Measurements from ENCODE around the gene SH3TC1.

SH3TC1 gene

GRCh38 chr4:8244001-8244757 is 45.1 kb downstream of the SH3TC1 start:
- DNase-seq (ENCODE audit: low read depth), result no peak

GRCh38 chr4:8244931-8245460 is 45.9 kb downstream of the SH3TC1 start:
- no peak for DNase-seq (ENCODE audit: low read depth)

- no peak for DNase-seq (ENCODE audit: low read depth)
Measured at GRCh38 chr4:8245884-8246833, 47.1 kb downstream of the SH3TC1 start.

- DNase-seq (ENCODE audit: low read depth), result no peak
Measured at GRCh38 chr4:8247047-8247930, 48.2 kb downstream of the SH3TC1 start.

- DNase-seq (ENCODE audit: low read depth), result no peak
Measured at GRCh38 chr4:8248091-8248490, 49.0 kb downstream of the SH3TC1 start.

- DNase-seq (ENCODE audit: low read depth), result no peak
Measured at GRCh38 chr4:8250227-8250626, 51.1 kb downstream of the SH3TC1 start.

- no peak for DNase-seq (ENCODE audit: low read depth)
Measured at GRCh38 chr4:8250637-8251036, 51.5 kb downstream of the SH3TC1 start.

- no peak for DNase-seq (ENCODE audit: low read depth)
Measured at GRCh38 chr4:8251110-8251883, 52.2 kb downstream of the SH3TC1 start.

GRCh38 chr4:8252301-8253173 is 53.4 kb downstream of the SH3TC1 start:
- DNase-seq (ENCODE audit: low read depth), result no peak

- no peak for DNase-seq (ENCODE audit: low read depth)
Measured at GRCh38 chr4:8254076-8254475, 55.0 kb downstream of the SH3TC1 start.

- DNase-seq (ENCODE audit: low read depth), result no peak
Measured at GRCh38 chr4:8255698-8256441, 56.8 kb downstream of the SH3TC1 start.

GRCh38 chr4:8257854-8258253 is 58.8 kb downstream of the SH3TC1 start:
- DNase-seq (ENCODE audit: low read depth), result no peak

- DNase-seq (ENCODE audit: low read depth), result no peak
Measured at GRCh38 chr4:8258552-8259212, 59.6 kb downstream of the SH3TC1 start.

- no peak for DNase-seq (ENCODE audit: low read depth)
Measured at GRCh38 chr4:8259743-8260430, 60.8 kb downstream of the SH3TC1 start.

- no peak for DNase-seq (ENCODE audit: low read depth)
Measured at GRCh38 chr4:8260656-8261111, 61.6 kb downstream of the SH3TC1 start.

- no peak for DNase-seq (ENCODE audit: low read depth)
Measured at GRCh38 chr4:8261851-8262535, 62.9 kb downstream of the SH3TC1 start.

GRCh38 chr4:8262637-8263322 is 63.7 kb downstream of the SH3TC1 start:
- no peak for DNase-seq (ENCODE audit: low read depth)
